ENCODE results near the gene CHN2.

The CHN2 gene

DNA sequence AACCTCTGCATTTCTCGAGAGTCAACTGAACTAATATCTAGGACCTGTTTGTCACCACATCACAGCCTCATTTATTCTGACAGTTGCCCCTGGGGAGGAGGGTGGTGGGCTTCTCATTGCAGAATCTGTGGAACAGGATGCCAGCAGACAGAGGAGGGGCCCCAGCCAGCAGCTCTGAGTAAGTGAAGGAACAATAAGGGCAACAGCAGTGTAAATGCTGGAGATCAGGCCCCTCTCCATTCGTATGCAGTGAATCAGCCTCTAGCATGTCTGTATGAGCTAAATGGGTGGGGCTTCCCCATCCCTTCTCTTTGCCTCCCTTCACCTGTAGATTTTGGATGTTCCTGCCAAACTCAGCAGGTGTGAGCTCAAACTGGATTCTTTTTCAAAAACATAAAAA, 40.5 kb upstream of the CHN2 start:
- TF ChIP-seq ZFX (IDR thresholded peaks at IDR 0.05; ENCODE audit: borderline replicate concordance), result no peak
- TF ChIP-seq CTCF (IDR thresholded peaks at IDR 0.05), result no peak
- no peak overlapping the region for H3K27ac ChIP-seq

- H3K27ac ChIP-seq, result no peak overlapping the region
Observed at GRCh38 chr7:29156907-29157452, 37.6 kb upstream of the CHN2 start.

DNA sequence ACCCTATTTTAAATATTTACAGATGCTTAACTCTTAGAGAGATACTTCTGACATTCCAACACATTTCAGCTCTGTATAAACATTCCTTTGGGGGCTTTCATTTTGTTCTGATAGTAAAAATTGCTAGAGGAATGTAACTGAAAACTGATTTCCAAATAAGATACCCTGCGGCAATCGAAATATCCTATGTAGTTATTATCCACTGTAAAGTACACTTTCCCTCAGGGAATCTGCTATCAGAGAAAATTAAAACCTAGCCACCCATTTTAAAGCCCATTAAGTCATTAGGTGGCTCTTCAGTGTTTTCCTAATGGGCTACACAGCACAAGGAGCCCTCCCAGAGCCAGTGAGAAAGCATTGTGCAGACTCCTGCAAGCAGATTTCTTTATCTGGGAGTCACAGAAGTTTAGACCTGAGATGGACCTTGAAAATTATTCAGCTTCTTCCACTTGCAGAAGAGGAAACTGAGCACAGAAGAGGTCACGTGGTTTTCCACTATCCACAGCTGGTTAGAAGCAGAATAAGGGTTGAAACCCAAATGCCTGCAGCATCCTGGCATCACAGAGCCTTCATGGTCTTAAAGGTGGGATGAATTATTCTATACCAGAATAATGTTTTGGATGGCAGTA, 35.7 kb upstream of the CHN2 start:
- no peak for TF ChIP-seq CTCF (IDR thresholded peaks at IDR 0.05)
- TF ChIP-seq ZFX (IDR thresholded peaks at IDR 0.05; ENCODE audit: borderline replicate concordance), result no peak
- H3K27ac ChIP-seq, result no peak overlapping the region

More at GRCh38 chr7:29156907-29157452, 37.6 kb upstream of the CHN2 start:
- no peak for TF ChIP-seq ZFX (IDR thresholded peaks at IDR 0.05; ENCODE audit: borderline replicate concordance)
- no peak for TF ChIP-seq CTCF (IDR thresholded peaks at IDR 0.05)

GRCh38 chr7:29160080-29160479, 34.5 kb upstream of the CHN2 start:
- no peak overlapping the region for H3K27ac ChIP-seq
- TF ChIP-seq CTCF (IDR thresholded peaks at IDR 0.05) (no peak), ZFX (IDR thresholded peaks at IDR 0.05; ENCODE audit: borderline replicate concordance) (no peak)

- TF ChIP-seq CTCF (IDR thresholded peaks at IDR 0.05) (no peak), ZFX (IDR thresholded peaks at IDR 0.05; ENCODE audit: borderline replicate concordance) (no peak)
- H3K27ac ChIP-seq, result no peak overlapping the region
Observed at GRCh38 chr7:29161231-29161630, 33.3 kb upstream of the CHN2 start.

- H3K27ac ChIP-seq, result no peak overlapping the region
- TF ChIP-seq ZFX (IDR thresholded peaks at IDR 0.05; ENCODE audit: borderline replicate concordance) (no peak), CTCF (IDR thresholded peaks at IDR 0.05) (no peak)
Observed at GRCh38 chr7:29162577-29162976, 32.0 kb upstream of the CHN2 start.

DNA sequence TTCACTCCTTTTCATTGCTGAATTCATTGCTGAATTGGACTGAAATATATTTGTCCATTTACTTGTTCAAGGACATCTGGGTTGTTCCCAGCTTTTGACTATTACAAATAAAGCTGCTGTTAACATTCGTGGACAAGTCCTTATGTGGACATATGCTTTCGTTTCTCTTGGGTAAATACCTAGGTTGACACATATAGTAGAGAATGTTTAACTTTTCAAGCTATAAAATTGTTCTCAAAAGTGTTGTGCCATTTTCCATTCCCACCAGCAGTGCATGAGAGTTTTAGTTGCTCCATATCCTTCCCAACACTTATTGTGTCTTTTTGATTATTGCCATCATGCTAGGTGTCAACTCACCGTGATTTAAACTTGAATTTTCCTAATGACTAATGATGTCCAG, 30.7 kb upstream of the CHN2 start:
- H3K27ac ChIP-seq, result no peak overlapping the region
- TF ChIP-seq ZFX (IDR thresholded peaks at IDR 0.05; ENCODE audit: borderline replicate concordance), result no peak
- no peak for TF ChIP-seq CTCF (IDR thresholded peaks at IDR 0.05)

Measured in 22Rv1 (cell line).